Breast epithelium (tissue), 3 donors: ENCODE results near the gene PITX2.

ENCODE experiments used
- CTCF ChIP-seq, 3 donors: fragments of 450-650 bp; IDR thresholded peaks; one replicate each; pipeline ENCODE4 v1.5.1; 2016 to 2017; ENCODE audit warnings: antibody characterized with exemption in 3 of 3, mild to moderate bottlenecking in 3 of 3, moderate library complexity in 3 of 3
- POLR2A ChIP-seq: fragments of 450-650 bp; IDR thresholded peaks from one replicate; pipeline ENCODE4 v1.6.1; 2016; ENCODE audit warnings: antibody characterized with exemption, mild to moderate bottlenecking, moderate library complexity

- TF ChIP-seq POLR2A (no peak), CTCF (IDR thresholded peaks at IDR 0.05) (no peak)
Measured at GRCh38 chr4:110669663-110670062, 46.8 kb upstream of the PITX2 start.
